NCI-H146 treated with DMSO at 0.1 percent for 48 hours (cell line): ENCODE measurements around the gene NXN.
"Not testable (repeated sequence)": the region's sequence is repeated elsewhere in the genome, so short reads cannot be mapped to it uniquely, and the experiment has no call there.

ENCODE experiments used
- DNase-seq: peaks from one replicate; lab custom pipeline; 2025; ENCODE audit not compliant: unreplicated experiment; lab: John Stamatoyannopoulos, UW

The NXN gene

DNA sequence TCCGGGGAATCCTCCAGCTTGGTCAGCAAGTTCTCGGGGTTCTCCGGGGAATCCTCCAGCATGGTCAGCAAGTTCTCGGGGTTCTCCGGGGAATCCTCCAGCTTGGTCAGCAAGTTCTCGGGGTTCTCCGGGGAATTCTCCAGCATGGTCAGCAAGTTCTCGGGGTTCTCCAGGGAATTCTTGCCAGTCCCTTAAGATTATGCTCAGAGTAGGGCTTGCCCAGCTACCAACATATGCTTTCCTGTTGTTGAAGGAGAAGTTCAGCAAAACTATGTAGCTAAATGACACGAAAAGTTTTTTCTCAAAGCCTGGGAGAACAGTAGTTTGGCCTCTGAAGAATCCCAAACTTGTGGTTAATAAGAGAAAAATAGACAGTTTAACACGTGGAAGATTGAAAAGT lies 112.3 kb downstream of the NXN start:
- not testable (repeated sequence) for DNase-seq

- DNase-seq = no peak
Observed at GRCh38 chr17:866568-867103, 112.9 kb downstream of the NXN start.

- no peak for DNase-seq
Observed at GRCh38 chr17:864315-864714, 115.3 kb downstream of the NXN start.

- DNase-seq = no peak
Observed at GRCh38 chr17:863880-864279, 115.7 kb downstream of the NXN start.

DNA sequence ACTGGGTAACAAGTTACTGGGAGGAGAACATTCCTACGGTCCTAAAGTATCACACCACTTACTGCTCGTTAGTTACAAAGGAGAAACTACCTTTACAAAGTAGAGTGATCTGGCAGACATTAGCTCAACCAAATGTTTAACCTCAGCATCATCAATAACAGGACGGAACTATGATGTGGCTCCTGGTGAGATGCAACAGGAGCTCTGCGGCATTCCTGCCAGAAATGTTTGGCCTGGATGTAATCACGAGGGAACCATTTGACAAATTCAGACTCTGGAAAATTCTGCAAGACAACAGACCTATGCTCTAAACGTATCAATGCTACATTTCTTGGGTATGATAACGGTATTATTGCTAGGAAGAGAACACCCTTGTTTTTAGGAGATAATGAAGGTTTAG lies 117.0 kb downstream of the NXN start:
- DNase-seq = no peak

- DNase-seq = no peak
Observed at GRCh38 chr17:861364-861763, 118.2 kb downstream of the NXN start.

DNA sequence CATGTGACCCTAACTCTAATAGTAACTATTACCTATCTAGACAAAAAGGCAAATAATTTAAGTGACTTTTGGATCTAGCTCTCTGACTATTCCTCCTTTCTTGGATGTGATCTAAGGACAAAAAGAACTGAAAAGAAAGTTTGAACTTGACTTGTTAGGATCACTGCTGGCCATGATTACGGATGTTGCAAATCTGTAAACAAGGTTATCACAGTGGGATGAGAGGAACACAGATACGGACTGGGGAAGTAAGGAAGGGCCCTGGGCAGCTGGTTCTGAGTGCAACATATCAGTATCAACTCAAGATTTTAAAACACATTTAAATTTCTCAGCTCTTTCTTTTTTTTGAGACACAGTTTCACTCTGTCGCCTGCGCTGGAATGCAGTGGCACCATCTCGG lies 118.8 kb downstream of the NXN start:
- DNase-seq = no peak

DNA sequence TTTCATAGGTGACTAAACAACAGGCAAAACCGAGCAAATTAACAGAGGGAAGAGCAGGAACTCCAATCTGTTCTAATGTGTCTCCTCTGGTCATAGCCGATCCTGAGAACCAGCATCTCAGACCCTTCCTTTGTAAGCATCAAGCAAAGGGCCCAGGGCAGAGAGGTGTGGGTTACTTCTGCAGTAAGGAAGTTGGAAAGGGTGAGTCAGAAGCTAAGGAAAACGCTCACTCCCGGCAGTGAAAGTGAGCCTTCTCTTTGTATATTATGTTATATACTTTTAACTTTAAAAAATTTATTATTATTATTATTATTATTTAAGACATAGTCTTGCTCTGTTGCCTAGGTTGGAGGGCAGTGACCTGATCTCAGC lies 119.8 kb downstream of the NXN start:
- no peak for DNase-seq

- DNase-seq = no peak
Observed at GRCh38 chr17:859061-859823, 120.3 kb downstream of the NXN start.

DNA sequence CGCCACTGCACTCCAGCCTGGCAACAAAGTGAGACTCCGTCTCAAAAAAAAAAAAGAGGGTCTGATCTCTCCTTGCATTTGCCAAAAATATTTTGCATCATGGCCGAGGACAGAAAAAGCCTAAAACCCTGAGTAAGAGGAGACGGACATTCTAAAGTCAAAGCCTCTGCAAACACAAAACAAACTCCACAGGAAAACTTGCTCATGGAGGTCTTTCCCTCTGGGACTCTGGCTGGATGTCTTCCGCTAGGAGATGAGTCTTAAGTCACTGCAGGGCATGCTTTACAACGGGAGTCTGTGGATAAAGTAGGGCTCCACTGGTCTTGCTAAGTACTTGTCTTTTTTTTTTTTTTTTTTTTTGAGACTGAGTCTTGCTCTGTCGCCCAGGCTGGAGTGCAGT lies 123.4 kb downstream of the NXN start:
- no peak for DNase-seq

GRCh38 chr17:855569-855968 lies 124.0 kb downstream of the NXN start:
- DNase-seq = no peak

- not testable (repeated sequence) for DNase-seq
Observed at GRCh38 chr17:852850-853249, 126.7 kb downstream of the NXN start.

GRCh38 chr17:852349-852748 lies 127.2 kb downstream of the NXN start:
- DNase-seq = no peak

GRCh38 chr17:851924-852323 lies 127.7 kb downstream of the NXN start:
- DNase-seq = no peak

DNA sequence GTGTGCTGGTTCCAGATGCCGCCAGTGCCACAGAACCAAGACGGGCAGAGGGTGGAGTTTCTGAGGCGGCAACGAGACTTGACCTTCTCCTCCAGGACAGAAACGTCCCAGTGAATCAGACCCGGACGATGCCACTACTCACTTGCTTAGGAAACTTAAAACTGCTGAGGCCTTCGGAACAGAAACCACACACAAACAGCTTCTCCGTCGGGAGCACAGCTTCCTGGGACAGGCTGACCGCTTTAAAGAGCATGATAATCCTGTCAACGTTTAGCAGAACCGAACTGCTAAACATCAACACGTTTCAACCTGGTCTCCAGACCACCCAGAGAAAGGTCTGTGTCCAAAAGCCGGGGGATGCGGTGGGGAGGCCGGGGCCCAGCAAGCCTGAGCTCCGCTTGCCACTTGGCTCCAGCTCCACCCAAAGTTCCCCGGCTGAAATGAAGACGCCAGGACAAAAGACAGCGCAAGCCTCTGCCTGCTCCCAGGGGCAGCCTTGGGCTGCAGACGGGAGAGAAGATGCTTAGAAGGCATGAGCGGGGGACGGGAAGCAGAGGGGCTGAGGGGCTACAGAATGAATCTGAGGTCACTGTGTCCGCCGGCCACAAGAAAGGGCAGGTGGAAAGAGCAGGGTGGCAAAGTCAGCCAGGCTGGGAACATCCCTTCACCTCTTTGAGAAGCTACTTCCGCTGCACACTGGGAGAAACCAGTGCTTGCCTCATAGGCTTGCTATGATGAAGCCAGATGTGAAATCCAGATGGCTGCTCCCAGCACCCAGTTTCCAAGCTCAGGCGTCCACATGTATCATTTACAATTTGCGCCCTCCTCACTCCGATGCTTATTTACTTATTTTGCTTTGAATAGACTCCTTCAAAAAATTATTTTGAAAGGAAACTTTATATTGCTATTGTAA lies 128.5 kb downstream of the NXN start:
- DNase-seq = no peak

GRCh38 chr17:850086-850850 lies 129.3 kb downstream of the NXN start:
- DNase-seq = no peak

- DNase-seq = no peak
Observed at GRCh38 chr17:848402-848801, 131.2 kb downstream of the NXN start.

DNA sequence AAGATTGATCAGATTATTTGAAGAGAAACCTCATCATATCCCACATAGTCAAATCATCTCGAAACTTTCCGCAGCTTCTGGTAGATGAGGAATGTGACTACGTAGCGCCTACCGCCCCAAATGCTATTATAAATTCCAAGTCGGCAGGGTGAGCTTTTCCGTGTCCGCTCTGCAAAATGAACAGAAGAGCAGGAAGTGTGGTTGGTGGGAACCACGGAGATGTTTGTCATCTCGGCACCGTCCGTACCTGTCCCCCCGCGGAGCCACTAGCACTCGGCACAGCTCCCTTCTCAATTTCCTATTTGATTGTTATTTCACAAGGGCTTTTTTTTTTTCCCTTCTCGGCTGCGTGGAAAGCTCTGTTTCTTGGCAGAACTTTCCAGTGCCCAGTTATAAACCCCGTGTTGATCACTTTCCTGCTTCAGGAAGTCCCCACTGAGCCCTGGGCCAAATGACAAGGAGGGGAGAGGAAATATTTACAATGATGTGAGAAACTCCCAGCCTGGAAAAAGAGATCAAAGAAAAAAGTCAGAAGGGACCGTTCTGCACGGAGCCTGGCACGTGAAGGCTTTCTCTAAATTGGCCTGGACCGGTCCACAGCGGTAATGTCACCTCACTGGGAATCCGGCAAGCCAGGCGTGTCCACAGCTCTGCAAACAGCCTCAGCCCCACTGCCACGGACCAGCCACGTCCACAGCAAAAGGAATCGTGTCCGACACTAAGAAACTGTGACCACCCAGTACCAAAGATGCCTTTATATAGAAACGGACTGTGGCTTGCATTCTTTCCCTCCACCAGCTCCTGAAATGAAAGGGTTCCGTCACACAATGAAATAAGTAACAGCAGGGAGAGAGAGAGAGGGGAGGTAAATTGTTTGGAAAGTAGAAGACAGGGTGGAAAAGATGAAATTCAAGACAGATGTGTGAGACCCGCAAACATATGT lies 132.4 kb downstream of the NXN start:
- DNase-seq = no peak

DNA sequence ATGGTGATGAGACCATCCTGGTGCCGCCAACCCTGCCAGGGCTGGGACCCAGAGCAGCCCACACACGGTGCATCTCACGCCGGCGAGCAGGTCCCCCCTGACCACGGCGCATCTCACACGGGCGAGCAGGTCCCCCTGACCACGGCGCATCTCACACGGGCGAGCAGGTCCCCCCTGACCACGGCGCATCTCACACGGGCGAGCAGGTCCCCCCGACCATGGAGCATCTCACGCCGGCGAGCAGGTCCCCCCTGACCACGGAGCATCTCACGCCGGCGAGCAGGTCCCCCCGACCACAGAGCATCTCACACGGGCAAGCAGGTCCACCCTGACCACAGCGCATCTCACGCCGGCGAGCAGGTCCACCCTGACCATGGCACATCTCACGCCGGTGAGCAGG lies 138.3 kb downstream of the NXN start:
- DNase-seq = no peak

GRCh38 chr17:838486-838885 lies 141.1 kb downstream of the NXN start:
- DNase-seq = no peak
